GM13977 (cell line): ENCODE data around the gene CTBP2.

ENCODE experiments used
- DNase-seq: peaks from one replicate; pipeline ENCODE4 v3.0.0; 2012; ENCODE audit warnings: low spot score
- CTCF ChIP-seq: IDR thresholded peaks from 2 replicates; pipeline ENCODE4 v1.5.1; 2012; ENCODE audit warnings: mild to moderate bottlenecking, control low read depth; ENCODE audit not compliant: insufficient read depth; ENCODE audit errors: extremely low read depth, missing control alignments
- in situ Hi-C: fragments of 300-500 bp; cut with MboI; formaldehyde crosslinking; loops from one replicate; pipeline ENCODE4 v1.12.0; 2022; ENCODE audit warnings: low sequenced_read_pairs, low pct_unique_long_range_greater_than_20kb, mixed read lengths, inconsistent platforms; ENCODE audit not compliant: unreplicated experiment

CTBP2 gene

GRCh38 chr10:125076121-125076825 lies 84.1 kb downstream of the CTBP2 start:
- DNase-seq = no peak
- TF ChIP-seq CTCF = no peak
- in situ Hi-C loops = no loop called here

- in situ Hi-C loops = no loop called here
- DNase-seq = no peak
- TF ChIP-seq CTCF = no peak
These were observed 86.4 kb downstream of the CTBP2 start for GRCh38 chr10:125073996-125074395.

GRCh38 chr10:125072794-125073193 lies 87.6 kb downstream of the CTBP2 start:
- no peak for TF ChIP-seq CTCF
- in situ Hi-C loops = no loop called here

GRCh38 chr10:125071008-125071407 lies 89.4 kb downstream of the CTBP2 start:
- in situ Hi-C loops = no loop called here
- TF ChIP-seq CTCF = no peak
- no peak for DNase-seq

More at GRCh38 chr10:125072794-125073193, 87.6 kb downstream of the CTBP2 start:
- no peak for DNase-seq

GRCh38 chr10:125068406-125068805 lies 92.0 kb downstream of the CTBP2 start:
- in situ Hi-C loops = no loop called here
- DNase-seq = no peak
- TF ChIP-seq CTCF = no peak

GRCh38 chr10:125067764-125068163 lies 92.6 kb downstream of the CTBP2 start:
- TF ChIP-seq CTCF = no peak
- in situ Hi-C loops = no loop called here
- DNase-seq = no peak
